Right ventricle myocardium inferior (tissue), 1 donor: ENCODE results near the gene SPATA7. TPM values are rescaled to one million over a fixed set of nuclear protein-coding genes. Genes with fewer than 3 reads are reported as not detected.
A peak's percentile ranks its signal among the peaks of the same experiment; 100 is the strongest.

ENCODE experiments used
- ATAC-seq: fragments of 200-7000 bp; cut with Tn5 transposase; one replicate; pipeline ENCODE4 v1.9.1; 2020; ENCODE audit warnings: mild to moderate bottlenecking, moderate library complexity
- DNase-seq: peaks from one replicate; pipeline ENCODE4 v3.0.0; 2021; ENCODE audit errors: missing footprints
- intact Hi-C: fragments of 100-400 bp; cut with DNase I; formaldehyde crosslinking; loops from one replicate; pipeline ENCODE4 v1.11.0; 2022
- total RNA-seq: library from RNA; stranded (reverse); fragmentation: NEBNext Ultra II Directional; extraction: Animal tissue kit (Norgen Biotek cat#: 25700); gene quantifications from one replicate; pipeline ENCODE4 v1.2.1, GENCODE V29; 2021
- donor health status: DM: no; HTN: yes; CAD: no; lungs with severe emphysema.

The SPATA7 gene
- total RNA-seq, 1 donor from 2014 or later = 8.0 TPM

DNA sequence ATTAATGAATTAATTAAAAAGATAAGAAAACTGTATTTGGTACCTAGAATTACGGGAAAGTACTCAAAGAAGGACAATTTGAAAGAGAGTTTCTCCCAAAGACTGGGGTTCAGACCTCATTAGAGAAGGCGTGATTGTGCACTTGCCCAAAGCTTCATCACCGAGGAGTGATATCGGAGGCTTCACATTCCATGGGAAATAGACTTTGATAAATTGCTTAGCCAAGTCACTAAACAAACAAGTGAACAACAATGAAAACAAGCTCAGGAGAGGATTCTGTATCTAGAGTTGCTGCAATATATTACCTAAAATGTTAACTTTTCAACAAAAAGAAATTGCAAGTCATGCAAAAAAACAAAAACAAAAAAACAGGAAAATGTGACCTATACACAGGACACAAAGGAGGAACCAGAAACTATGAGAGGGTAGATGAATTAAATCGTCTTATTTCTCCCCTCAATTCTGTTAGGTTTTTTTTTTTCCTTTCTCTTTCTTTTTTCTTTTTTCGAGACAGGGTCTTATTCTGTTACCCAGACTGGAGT is 3.4 kb downstream of the SPATA7 start:
- intact Hi-C loops = loop anchor here (5.0 to 10.0 kb wide), 3 partner anchors 176 to 397 kb away; partner anchors contain the start of genes GALC and ZC3H14
- no peak for DNase-seq

DNA sequence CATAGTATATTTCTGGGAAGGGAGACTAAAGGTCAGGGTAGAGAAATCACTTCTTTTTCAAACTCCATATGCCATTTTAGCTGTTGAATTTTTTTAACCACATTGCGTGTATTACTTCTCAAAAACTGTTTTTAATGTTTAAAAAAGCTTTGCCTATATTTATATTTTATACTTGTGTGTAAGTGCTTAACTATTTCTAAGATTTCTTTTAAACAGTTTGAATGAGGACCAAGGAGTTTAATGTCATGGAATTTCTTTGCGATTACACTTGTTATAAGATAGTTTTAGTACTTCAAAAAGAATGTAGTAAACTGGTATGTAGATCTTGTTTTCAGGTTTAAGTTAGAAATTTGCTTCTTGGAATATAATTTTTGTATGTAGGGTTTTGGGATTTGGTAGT is 7.2 kb downstream of the SPATA7 start:
- ATAC-seq = no peak
- intact Hi-C loops = no loop called here
- no peak for DNase-seq

More for the DNA sequence above, 3.4 kb downstream of the SPATA7 start:
- ATAC-seq = no peak

GRCh38 chr14:88411039-88411438 is 25.6 kb downstream of the SPATA7 start:
- intact Hi-C loops = no loop called here
- DNase-seq (no peak), ATAC-seq (no peak)

GRCh38 chr14:88417594-88417993 is 32.1 kb downstream of the SPATA7 start:
- DNase-seq = no peak
- ATAC-seq = no peak
- intact Hi-C loops = no loop called here

DNA sequence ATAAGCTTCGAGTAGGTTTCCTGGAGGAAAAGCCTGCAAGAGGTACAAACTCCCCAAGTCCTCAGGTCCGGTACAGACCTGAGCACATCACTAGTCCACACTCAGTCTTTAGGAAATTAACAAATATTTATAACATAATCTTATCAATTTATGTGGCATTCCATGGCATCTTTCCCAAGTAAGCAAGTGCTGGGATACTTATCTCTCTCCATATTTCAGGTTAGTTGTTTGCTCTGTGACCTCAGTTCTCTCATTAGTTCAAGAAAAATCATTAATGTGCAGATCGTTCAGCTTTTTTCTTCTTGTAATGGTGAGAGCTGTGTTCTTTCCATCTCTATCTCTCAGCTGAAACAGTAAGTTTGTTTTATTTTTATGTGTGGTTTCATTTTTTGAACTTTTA is 34.7 kb downstream of the SPATA7 start:
- intact Hi-C loops = no loop called here
- ATAC-seq = no peak
- no peak for DNase-seq

DNA sequence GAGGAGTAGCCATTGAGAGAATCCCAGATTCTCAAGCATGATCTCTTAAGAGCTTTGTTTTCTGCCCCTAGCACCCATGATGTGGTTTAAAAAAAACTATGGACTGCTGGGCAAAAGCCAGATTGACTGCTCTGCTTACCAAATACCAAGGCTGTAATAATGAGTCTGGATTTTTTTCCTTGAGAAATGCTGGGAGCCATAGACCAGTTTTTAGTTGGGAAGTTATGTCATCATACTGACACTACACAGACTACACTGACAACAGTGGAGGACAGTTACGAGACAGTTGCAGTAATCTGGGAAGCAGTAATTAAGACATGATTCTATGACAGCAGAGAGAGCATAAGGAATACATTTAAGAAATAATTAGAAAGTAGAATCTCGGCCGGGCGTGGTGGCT is 35.8 kb downstream of the SPATA7 start:
- ATAC-seq (no peak), DNase-seq (no peak)
- intact Hi-C loops = no loop called here

DNA sequence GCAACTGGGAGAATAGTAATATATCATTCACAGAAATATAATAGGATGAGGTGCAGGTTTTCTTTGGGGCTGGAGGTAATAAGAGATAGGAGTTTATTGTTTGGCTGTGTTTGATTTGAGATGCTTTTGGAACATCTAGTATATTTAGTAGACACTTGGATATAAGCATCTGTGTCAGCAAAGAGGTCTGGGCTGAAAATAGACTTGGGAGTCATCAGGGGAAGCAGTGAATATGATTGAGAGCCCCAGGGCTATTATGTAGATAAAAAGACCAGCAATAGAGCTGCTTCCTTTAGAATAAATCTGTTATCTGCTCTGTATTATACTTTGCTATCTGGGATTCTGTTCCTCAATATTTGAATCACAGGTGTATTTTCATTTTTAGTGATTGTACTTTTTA is 36.6 kb downstream of the SPATA7 start:
- intact Hi-C loops = no loop called here
- ATAC-seq (no peak), DNase-seq (no peak)

- DNase-seq (no peak), ATAC-seq (no peak)
- intact Hi-C loops = no loop called here
These were observed 37.6 kb downstream of the SPATA7 start for GRCh38 chr14:88422919-88423650.

DNA sequence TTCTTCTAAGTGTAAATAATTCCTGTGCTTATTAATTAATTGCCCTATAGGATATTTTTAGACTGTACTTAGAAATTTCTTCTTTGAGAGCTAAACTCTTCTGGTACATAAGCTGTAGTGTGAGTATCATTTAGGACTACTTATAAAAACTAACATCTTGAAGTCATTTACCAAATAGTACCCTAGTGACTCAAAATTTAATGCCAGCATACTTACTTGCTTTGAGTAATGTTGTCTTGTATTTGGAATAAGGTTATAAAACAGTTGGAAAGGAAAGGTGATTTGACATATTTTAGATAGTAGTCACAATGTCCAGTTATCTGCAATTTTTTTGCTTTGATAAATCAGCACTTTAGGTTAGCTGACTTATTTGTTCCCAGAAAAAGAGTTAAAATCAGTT is 39.1 kb downstream of the SPATA7 start:
- no peak for DNase-seq
- intact Hi-C loops = no loop called here
- ATAC-seq = no peak

DNA sequence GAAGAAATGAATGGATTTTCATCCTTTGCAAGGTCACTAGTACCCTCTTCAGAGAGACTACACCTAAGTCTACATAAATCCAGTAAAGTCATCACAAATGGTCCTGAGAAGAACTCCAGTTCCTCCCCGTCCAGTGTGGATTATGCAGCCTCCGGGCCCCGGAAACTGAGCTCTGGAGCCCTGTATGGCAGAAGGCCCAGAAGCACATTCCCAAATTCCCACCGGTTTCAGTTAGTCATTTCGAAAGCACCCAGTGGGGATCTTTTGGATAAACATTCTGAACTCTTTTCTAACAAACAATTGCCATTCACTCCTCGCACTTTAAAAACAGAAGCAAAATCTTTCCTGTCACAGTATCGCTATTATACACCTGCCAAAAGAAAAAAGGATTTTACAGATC is 40.8 kb downstream of the SPATA7 start:
- ATAC-seq = no peak
- intact Hi-C loops = no loop called here
- no peak for DNase-seq

DNA sequence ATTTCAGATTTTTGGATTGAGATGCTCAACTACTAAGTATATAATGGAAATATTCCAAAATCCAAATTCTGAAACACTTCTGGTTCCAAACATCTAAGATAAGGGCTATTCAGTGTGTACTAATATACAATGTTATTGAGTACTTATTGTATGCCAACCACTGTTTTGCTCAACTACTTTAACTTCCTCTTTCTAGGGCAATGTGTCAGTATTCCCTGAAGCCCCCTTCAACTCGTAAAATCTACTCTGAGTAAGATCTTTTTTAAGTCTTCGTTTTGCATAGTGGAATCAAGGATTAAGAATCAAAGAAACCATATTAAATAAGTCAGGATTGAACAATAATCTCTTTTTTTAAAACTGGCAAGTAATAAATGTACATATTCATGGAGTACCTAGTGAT is 45.5 kb downstream of the SPATA7 start:
- DNase-seq (no peak), ATAC-seq (no peak)
- intact Hi-C loops = no loop called here

GRCh38 chr14:88437658-88438057 is 52.2 kb downstream of the SPATA7 start:
- intact Hi-C loops = no loop called here

GRCh38 chr14:88439088-88439487 is 53.6 kb downstream of the SPATA7 start:
- DNase-seq = no peak
- intact Hi-C loops = no loop called here
- ATAC-seq = no peak

More at GRCh38 chr14:88437658-88438057, 52.2 kb downstream of the SPATA7 start:
- no peak for DNase-seq
- ATAC-seq = no peak

DNA sequence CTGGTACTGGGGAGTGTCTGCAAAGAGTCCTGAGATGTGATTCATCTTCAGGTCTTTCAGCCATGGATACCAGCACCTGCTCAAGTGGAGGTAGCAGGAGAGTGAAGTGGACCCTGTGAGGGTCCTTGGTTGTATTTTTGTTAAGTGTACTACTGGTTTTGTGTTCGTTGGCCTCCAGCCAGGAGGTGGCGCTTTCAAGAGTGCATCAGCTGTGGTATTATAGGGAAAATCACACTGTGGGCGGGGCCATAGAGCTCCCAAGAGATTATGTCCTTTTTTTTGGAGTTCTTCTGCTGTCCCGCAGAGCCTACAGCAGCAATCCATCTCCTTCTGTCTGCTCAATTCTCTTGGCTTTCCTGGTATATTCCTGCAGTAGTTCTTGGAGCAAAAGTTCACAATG is 66.8 kb downstream of the SPATA7 start:
- ATAC-seq (no peak), DNase-seq (no peak)
- intact Hi-C loops = no loop called here

DNA sequence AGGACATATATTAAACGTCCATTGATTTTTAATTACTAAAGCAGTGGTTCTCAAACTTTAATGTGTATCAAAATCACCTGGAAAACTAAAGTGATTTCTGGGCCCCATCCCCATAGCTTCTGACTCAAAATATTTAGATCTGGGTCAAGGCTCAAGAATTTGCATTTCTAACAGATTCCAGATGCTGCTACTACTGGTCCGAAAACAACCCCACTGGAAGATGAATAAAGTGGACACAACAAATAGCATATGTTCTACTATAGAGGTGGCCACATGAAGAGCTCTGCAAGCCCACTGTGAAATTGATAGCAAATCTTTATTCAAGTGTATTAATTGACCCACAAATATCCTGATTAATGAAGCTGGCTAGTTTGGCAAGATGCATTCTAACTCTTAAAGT is 69.4 kb downstream of the SPATA7 start:
- DNase-seq (no peak), ATAC-seq (no peak)
- intact Hi-C loops = no loop called here

- ATAC-seq (no peak), DNase-seq (no peak)
- intact Hi-C loops = no loop called here
These were observed 77.9 kb downstream of the SPATA7 start for GRCh38 chr14:88463318-88463717.

DNA sequence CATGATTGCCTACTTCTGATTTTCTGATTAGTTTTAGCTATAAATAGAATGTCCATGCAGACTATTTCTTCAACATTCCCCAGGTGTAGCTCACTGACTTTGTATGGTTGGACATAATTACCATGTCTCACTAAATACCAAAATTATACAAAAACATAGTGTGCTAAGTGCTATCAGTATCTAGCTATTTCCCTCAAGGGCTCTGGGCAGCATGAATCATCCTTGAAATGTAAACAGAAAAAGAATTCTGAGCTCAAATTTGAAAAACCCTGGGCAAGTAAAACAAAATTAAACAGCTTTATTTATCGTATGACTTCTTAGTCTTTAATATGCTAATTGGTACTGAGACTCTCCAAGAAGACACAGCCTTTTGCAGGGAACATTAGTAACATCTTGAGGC is 82.9 kb downstream of the SPATA7 start:
- no peak for DNase-seq
- intact Hi-C loops = no loop called here
- ATAC-seq = no peak

DNA sequence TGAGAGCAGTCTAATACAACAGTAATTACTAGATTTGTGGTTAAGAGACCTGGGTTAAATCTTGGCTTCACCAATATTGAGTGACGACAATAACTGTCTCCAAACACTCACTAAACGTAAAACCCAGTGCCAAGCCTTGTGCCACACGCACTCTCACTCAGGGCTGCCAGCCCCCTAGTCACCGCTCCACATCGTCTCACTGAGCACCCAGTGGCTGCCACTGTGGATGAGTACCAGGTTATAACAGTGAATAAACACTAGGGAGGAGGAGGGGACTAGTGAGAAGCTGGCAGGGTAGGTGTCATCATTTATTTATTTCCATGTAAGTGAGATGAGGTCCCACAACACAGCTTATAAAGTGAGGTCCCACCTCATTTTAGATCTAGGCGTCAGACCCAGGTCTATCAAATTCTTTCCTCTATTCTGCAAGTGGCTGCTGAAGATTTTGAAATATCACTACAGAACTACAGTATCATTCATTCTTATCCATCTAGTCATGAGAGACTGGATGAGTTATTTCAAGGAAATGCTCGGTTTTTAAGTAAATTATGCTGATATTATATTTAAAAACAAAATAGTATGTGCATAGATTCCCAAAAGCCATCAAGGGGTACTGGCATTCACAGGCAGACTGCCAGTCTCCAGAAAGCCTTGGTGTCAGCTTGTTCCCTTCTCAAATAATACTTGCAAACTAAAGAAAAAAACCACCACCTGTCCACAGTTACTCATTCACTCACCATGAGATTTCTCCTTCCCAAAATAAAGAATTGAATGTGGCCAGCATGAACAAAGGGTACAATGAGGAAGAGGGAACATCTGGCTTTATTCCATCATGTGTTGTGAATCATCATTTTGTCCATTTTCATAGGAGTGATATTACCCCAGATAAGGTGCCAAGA is 85.3 kb downstream of the SPATA7 start:
- intact Hi-C loops = no loop called here
- peak; percentile 59 for ATAC-seq

GRCh38 chr14:88473791-88474190 is 88.3 kb downstream of the SPATA7 start:
- no peak for ATAC-seq
- DNase-seq = no peak
- intact Hi-C loops = no loop called here

More for the DNA sequence above, 85.3 kb downstream of the SPATA7 start:
- DNase-seq = no peak
